ENCODE results near the gene CSK.

GRCh38 chr15:74807282-74807681 lies 25.4 kb downstream of the CSK start:
- TF ChIP-seq, protein P1, sequence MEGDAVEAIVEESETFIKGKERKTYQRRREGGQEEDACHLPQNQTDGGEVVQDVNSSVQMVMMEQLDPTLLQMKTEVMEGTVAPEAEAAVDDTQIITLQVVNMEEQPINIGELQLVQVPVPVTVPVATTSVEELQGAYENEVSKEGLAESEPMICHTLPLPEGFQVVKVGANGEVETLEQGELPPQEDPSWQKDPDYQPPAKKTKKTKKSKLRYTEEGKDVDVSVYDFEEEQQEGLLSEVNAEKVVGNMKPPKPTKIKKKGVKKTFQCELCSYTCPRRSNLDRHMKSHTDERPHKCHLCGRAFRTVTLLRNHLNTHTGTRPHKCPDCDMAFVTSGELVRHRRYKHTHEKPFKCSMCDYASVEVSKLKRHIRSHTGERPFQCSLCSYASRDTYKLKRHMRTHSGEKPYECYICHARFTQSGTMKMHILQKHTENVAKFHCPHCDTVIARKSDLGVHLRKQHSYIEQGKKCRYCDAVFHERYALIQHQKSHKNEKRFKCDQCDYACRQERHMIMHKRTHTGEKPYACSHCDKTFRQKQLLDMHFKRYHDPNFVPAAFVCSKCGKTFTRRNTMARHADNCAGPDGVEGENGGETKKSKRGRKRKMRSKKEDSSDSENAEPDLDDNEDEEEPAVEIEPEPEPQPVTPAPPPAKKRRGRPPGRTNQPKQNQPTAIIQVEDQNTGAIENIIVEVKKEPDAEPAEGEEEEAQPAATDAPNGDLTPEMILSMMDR (IDR thresholded peaks at IDR 0.05) = no peak
- no peak for TF ChIP-seq POLR2A (IDR thresholded peaks at IDR 0.05)
